ENCODE measurements around the gene STAB2.

Gene STAB2

GRCh38 chr12:103705927-103706326 lies 118.9 kb downstream of the STAB2 start:
- Histone ChIP-seq H3K4me1 (ENCODE audit: insufficient read depth, insufficient read length) (no peaks in the 10 kb centered on the region), H3K27me3 (ENCODE audit: insufficient read depth, insufficient read length) (no peaks in the 10 kb centered on the region), H3K9ac (ENCODE audit: insufficient read length, low read depth) (no peak overlapping the region), H3K9me3 (ENCODE audit: insufficient read depth, low read length) (no peaks in the 10 kb centered on the region), H3K36me3 (ENCODE audit: insufficient read depth, insufficient read length, low read length) (no peaks in the 10 kb centered on the region), H3K4me3 (ENCODE audit: insufficient read length, low read depth) (no peak overlapping the region)
- no peak for TF ChIP-seq YY1 (IDR thresholded peaks at IDR 0.05; ENCODE audit: insufficient read depth, insufficient read length)
- DNase-seq (ENCODE audit: low read depth, low spot score) = peak; percentile 5

- Histone ChIP-seq H3K9ac (ENCODE audit: insufficient read length, low read depth) (no peak overlapping the region), H3K4me3 (ENCODE audit: insufficient read length, low read depth) (no peak overlapping the region), H3K36me3 (ENCODE audit: insufficient read depth, insufficient read length, low read length) (no peaks in the 10 kb centered on the region), H3K4me1 (ENCODE audit: insufficient read depth, insufficient read length) (no peaks in the 10 kb centered on the region), H3K9me3 (ENCODE audit: insufficient read depth, low read length) (no peaks in the 10 kb centered on the region), H3K27me3 (ENCODE audit: insufficient read depth, insufficient read length) (no peaks in the 10 kb centered on the region)
- no peak for TF ChIP-seq ZNF274 (IDR thresholded peaks at IDR 0.05; ENCODE audit: low read depth, low read length)
- TF ChIP-seq YY1 (IDR thresholded peaks at IDR 0.05; ENCODE audit: insufficient read depth, insufficient read length) = no peak
- no peak for TF ChIP-seq SUZ12 (IDR thresholded peaks at IDR 0.05; ENCODE audit: extremely low read depth, insufficient read depth, insufficient read length)
- no peak for DNase-seq (ENCODE audit: low read depth, low spot score)
Observed at GRCh38 chr12:103707446-103707845, 120.4 kb downstream of the STAB2 start.

DNA sequence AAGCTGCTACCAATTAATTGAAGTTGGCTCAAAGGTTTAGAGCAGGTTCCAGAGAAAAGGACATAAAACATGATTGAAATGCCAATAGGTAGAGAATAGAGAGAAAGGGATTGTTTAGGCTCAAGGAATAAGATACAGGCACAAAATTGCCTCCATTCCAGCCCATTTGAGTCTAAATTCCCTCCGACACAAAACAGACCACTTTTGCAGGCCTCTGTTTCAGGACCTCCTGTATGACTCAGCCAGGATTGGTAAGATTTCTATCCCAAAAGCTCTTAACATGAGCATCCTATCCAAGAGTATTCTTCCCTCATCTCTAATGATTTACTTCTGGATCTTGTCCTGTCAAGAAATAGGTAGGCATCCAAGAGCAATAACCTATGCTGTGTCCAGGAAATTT lies 123.5 kb downstream of the STAB2 start:
- H3K4me3 ChIP-seq (ENCODE audit: insufficient read length, low read depth) = no peak overlapping the region
- H3K4me1 ChIP-seq (ENCODE audit: insufficient read depth, insufficient read length) = no peaks in the 10 kb centered on the region
- H3K9ac ChIP-seq (ENCODE audit: insufficient read length, low read depth) = no peak overlapping the region
- H3K36me3 ChIP-seq (ENCODE audit: insufficient read depth, insufficient read length, low read length) = no peaks in the 10 kb centered on the region
- DNase-seq (ENCODE audit: low read depth, low spot score) = no peak
- H3K27me3 ChIP-seq (ENCODE audit: insufficient read depth, insufficient read length) = no peaks in the 10 kb centered on the region
- no peak for TF ChIP-seq ZNF274 (IDR thresholded peaks at IDR 0.05; ENCODE audit: low read depth, low read length)
- no peak for TF ChIP-seq SUZ12 (IDR thresholded peaks at IDR 0.05; ENCODE audit: extremely low read depth, insufficient read depth, insufficient read length)
- no peak for TF ChIP-seq YY1 (IDR thresholded peaks at IDR 0.05; ENCODE audit: insufficient read depth, insufficient read length)
- H3K9me3 ChIP-seq (ENCODE audit: insufficient read depth, low read length) = no peaks in the 10 kb centered on the region

GRCh38 chr12:103712216-103712615 lies 125.1 kb downstream of the STAB2 start:
- no peak for DNase-seq (ENCODE audit: low read depth, low spot score)
- H3K4me3 ChIP-seq (ENCODE audit: insufficient read length, low read depth) = no peak overlapping the region
- no peak overlapping the region for H3K9ac ChIP-seq (ENCODE audit: insufficient read length, low read depth)
- no peaks in the 10 kb centered on the region for H3K9me3 ChIP-seq (ENCODE audit: insufficient read depth, low read length)
- no peak for TF ChIP-seq SUZ12 (IDR thresholded peaks at IDR 0.05; ENCODE audit: extremely low read depth, insufficient read depth, insufficient read length)
- no peak for TF ChIP-seq ZNF274 (IDR thresholded peaks at IDR 0.05; ENCODE audit: low read depth, low read length)
- TF ChIP-seq YY1 (IDR thresholded peaks at IDR 0.05; ENCODE audit: insufficient read depth, insufficient read length) = no peak
- no peaks in the 10 kb centered on the region for H3K27me3 ChIP-seq (ENCODE audit: insufficient read depth, insufficient read length)
- no peaks in the 10 kb centered on the region for H3K4me1 ChIP-seq (ENCODE audit: insufficient read depth, insufficient read length)
- H3K36me3 ChIP-seq (ENCODE audit: insufficient read depth, insufficient read length, low read length) = no peaks in the 10 kb centered on the region

DNA sequence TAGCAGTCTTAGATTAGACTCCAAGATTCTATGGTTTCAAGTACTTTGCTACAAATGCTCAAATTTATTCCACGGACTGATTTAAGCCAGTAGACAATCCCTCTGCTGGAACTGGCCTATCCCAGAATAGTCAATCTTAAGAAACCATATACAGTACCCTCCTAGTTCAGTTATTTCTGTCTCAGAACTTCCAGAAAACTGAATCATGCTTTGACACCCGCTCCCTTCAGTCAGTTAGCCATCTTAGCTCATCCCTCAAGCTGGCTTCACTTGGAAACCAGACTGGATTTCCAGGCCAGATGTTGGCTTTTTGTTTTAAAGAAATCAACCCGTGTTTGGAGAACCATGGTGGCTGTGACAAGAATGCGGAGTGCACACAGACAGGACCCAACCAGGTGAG lies 128.4 kb downstream of the STAB2 start:
- Histone ChIP-seq H3K27me3 (ENCODE audit: insufficient read depth, insufficient read length) (no peaks in the 10 kb centered on the region), H3K9ac (ENCODE audit: insufficient read length, low read depth) (no peak overlapping the region), H3K9me3 (ENCODE audit: insufficient read depth, low read length) (no peaks in the 10 kb centered on the region), H3K36me3 (ENCODE audit: insufficient read depth, insufficient read length, low read length) (no peaks in the 10 kb centered on the region), H3K4me1 (ENCODE audit: insufficient read depth, insufficient read length) (no peaks in the 10 kb centered on the region), H3K4me3 (ENCODE audit: insufficient read length, low read depth) (no peak overlapping the region)
- TF ChIP-seq SUZ12 (IDR thresholded peaks at IDR 0.05; ENCODE audit: extremely low read depth, insufficient read depth, insufficient read length) = no peak
- no peak for TF ChIP-seq ZNF274 (IDR thresholded peaks at IDR 0.05; ENCODE audit: low read depth, low read length)
- TF ChIP-seq YY1 (IDR thresholded peaks at IDR 0.05; ENCODE audit: insufficient read depth, insufficient read length) = no peak
- DNase-seq (ENCODE audit: low read depth, low spot score) = no peak

DNA sequence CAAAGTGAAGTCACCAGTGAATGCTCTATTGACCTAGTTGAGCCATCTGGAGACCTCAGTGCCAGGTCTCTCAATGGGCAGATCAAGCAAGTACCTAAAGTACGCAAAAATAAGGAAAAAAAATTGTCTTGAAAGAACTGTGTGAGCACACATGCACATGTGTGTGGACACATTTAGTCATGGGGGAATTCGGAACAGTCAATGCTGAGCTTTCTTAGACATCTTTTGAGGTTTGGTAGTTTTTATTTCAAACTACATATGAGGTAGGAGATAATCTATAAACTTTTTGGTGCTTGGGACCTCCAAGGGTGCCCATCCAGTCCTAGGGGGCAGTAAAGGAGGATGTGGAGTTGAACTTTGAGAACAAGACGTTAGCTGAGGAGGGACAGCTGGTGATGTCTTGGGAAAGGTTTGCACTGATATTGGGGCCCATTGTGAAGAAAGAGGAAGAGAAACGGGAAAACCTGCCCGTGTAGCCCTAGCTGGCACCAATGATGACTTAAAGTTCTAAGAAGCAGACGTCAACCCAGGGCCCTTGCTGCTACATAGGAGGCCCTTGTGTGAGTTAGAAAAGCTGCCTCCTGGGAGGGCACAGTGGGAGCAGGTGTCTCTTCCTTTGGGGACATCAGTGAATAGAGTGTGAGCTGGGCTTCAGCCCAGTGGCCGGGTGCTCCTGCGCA lies 129.6 kb downstream of the STAB2 start:
- no peak for TF ChIP-seq ZNF274 (IDR thresholded peaks at IDR 0.05; ENCODE audit: low read depth, low read length)
- no peak for DNase-seq (ENCODE audit: low read depth, low spot score)
- Histone ChIP-seq H3K9ac (ENCODE audit: insufficient read length, low read depth) (no peak overlapping the region), H3K27me3 (ENCODE audit: insufficient read depth, insufficient read length) (no peaks in the 10 kb centered on the region), H3K36me3 (ENCODE audit: insufficient read depth, insufficient read length, low read length) (no peaks in the 10 kb centered on the region), H3K9me3 (ENCODE audit: insufficient read depth, low read length) (no peaks in the 10 kb centered on the region), H3K4me3 (ENCODE audit: insufficient read length, low read depth) (no peak overlapping the region), H3K4me1 (ENCODE audit: insufficient read depth, insufficient read length) (no peaks in the 10 kb centered on the region)

- H3K9me3 ChIP-seq (ENCODE audit: insufficient read depth, low read length) = no peaks in the 10 kb centered on the region
Observed at GRCh38 chr12:103725398-103725797, 138.3 kb downstream of the STAB2 start.

More at GRCh38 chr12:103725398-103725797, 138.3 kb downstream of the STAB2 start:
- no peaks in the 10 kb centered on the region for H3K36me3 ChIP-seq (ENCODE audit: insufficient read depth, insufficient read length, low read length)
- H3K4me3 ChIP-seq (ENCODE audit: insufficient read length, low read depth) = no peak overlapping the region
- DNase-seq (ENCODE audit: low read depth, low spot score) = no peak
- H3K27me3 ChIP-seq (ENCODE audit: insufficient read depth, insufficient read length) = no peaks in the 10 kb centered on the region
- TF ChIP-seq SUZ12 (IDR thresholded peaks at IDR 0.05; ENCODE audit: extremely low read depth, insufficient read depth, insufficient read length) = no peak
- TF ChIP-seq YY1 (IDR thresholded peaks at IDR 0.05; ENCODE audit: insufficient read depth, insufficient read length) = no peak
- no peak for TF ChIP-seq ZNF274 (IDR thresholded peaks at IDR 0.05; ENCODE audit: low read depth, low read length)
- no peak overlapping the region for H3K9ac ChIP-seq (ENCODE audit: insufficient read length, low read depth)
- H3K4me1 ChIP-seq (ENCODE audit: insufficient read depth, insufficient read length) = no peaks in the 10 kb centered on the region
